NCI-H1105 treated with DMSO at 0.1 percent for 48 hours (cell line): ENCODE data around the gene DCBLD2.

Source experiments
- DNase-seq: peaks from one replicate; lab custom pipeline; 2025; lab: John Stamatoyannopoulos, UW

DCBLD2 gene

GRCh38 chr3:98901392-98902350 lies at the start of gene DCBLD2:
Gene DCBLD2, minus strand, starts transcription at chr3:98901695. Its CDS starts 369 bp downstream, at chr3:98901326.
- DNase-seq: peak; percentile 98

DNA sequence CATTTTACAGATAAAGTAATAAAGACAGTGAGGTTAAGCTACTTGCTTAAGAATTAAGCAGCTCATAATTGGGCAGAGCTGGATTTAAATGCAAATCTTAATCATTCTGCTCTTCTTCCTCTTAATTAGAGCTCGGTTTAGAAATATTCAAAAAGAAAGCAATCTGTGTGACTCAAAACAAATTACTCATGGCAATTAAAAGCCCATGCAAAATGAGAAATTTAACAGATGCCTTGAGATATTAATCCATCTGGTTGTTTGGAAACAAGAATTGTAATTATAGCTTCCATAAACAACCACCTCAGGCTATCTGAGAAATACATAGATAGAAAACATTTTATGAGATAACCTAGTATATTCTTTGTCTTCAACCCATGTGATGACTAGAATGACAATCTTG lies 44.2 kb upstream of the DCBLD2 start:
- no peak for DNase-seq

DNA sequence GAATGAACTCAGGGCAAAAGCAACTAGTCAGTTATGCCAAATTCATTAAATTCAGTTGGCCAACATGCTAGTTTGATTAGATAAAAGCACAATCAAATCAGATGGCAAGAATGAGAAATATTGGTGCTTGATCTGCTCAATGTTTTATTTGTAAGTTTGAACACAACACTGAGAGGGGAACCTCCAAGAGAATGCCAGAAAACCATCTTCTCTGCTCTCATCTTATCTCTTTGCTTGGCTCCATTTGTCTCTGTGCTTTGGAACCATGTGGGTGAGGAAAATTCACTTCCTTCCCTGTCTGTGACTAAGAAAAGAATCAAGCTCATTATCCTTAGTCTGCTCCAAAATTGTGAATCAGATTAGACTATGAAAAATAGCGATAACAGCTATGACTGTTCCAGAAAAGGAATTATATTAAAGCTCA lies 43.6 kb upstream of the DCBLD2 start:
- DNase-seq: no peak

DNA sequence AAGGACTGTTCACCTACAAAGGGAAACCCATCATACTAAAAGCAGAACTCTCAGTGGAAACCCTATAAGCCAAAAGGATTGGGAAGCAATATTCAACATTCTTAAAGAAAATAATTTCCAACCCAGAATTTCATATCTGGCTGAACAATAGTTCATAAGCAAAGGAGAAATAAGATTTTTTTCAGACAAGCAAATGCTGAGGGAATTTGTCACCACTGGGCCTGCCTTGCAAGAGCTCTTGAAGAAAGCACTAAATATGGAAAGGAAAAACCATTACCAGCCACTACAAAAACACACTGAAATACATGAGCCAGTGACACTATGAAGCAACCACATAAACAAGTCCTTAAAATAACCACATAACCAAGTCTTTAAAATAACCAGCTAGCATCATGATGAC lies 28.9 kb upstream of the DCBLD2 start:
- no peak for DNase-seq

DNA sequence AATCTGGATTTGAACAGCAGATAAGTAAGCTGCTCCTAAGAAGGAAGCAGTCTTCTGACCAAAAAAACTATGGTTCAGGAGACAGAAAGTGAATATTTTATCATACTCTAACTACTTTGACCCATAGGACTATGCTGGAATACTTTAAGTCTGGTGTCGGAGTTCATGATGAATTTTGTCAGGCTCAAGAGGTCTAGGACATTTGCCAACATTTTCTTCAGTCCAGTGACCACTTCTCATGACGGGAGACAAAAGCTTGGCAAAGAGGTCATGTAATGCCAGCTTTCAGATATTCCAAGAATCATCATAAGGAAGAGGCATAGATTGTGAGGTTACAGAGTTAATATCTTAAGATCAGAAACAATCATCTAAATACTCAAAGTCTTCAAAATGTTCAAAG lies 20.5 kb upstream of the DCBLD2 start:
- DNase-seq: no peak

GRCh38 chr3:98920166-98920565 lies 18.7 kb upstream of the DCBLD2 start:
- DNase-seq: no peak

- no peak for DNase-seq
Observed at GRCh38 chr3:98918586-98918985, 17.1 kb upstream of the DCBLD2 start.

- no peak for DNase-seq
Observed at GRCh38 chr3:98917608-98918007, 16.1 kb upstream of the DCBLD2 start.

DNA sequence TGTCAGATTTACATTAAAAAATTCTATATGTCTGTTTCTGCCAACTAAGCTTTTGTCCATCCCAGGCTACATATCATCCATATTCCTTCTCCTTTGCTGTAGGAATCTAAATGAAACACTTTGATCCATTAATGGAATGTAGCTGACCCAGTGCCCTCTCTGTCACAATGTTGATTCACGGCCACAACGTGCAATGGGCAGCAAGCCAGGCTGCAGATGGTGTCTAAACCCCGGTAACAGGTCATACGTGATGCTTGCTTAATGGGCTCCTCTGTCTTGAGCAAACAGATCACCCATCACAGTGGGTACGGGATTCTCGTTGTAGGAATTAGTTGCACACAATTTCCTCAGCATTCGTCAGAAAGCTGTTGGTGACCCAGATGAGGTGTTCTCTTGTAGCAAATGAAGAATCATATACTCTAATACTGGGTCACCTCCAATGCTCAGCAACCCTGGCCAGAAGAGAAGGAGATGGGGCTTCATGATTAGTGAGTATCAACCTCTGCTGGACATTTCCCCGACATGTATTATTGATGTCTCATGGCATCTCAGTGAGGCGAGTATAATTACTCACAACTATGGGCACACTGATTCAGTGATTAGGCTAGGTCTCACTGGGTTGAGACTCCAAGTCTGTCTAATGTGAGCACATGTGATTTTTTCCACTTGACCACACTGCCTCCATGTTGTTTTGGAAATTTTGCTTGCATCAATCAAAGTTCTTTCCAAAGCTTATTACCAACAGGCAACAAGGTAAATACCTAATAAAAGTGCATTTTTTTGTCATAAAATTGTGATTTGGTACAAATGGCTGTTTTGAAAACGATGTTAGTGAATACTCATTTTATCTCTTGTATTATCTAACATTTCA lies 12.9 kb upstream of the DCBLD2 start:
- DNase-seq: peak; percentile 19

- DNase-seq: no peak
Observed at GRCh38 chr3:98912448-98912847, 11.0 kb upstream of the DCBLD2 start.

DNA sequence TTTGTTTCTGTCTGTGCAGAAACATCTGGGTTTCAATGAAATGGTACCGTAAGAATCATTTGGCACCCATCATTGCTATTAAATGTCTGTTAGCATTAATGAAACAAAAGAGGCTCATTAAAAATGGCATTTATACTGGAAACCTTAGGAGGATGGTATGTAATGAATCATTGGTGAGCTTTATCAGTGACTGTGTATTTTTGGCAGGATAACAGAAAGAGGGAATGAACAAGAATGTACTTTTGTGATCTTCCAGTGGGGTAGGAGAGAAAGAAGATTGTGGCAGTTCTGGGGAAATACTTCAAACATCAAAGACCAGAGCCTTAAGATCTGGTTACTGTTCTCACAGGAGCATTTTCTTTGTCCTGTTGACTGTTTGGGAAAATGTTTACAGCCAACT lies 4.7 kb upstream of the DCBLD2 start:
- DNase-seq: no peak

- no peak for DNase-seq
Observed at GRCh38 chr3:98903705-98904481, 2.4 kb upstream of the DCBLD2 start.

DNA sequence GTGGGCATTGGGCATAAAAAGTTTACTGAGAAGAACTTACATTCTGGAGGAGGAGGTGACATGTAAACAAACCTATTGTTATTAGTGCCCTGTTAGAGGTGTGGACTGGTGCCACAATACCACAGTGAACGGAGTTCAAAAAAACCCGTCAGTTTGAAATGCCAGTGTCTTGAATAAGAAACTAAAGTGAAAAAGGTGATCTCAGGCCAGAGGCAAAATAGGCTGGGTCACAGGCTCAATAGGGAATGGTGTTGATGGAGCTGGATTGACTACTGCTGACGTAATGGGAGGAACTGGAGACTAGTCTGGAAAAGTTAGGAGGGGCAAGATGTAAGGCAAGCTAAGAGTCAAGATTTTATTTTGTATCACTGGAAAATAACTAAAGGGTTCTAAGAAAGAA lies 1.6 kb upstream of the DCBLD2 start:
- DNase-seq: no peak

GRCh38 chr3:98902351-98902740 lies 851 bp upstream of the DCBLD2 start:
- DNase-seq: peak; percentile 52

DNA sequence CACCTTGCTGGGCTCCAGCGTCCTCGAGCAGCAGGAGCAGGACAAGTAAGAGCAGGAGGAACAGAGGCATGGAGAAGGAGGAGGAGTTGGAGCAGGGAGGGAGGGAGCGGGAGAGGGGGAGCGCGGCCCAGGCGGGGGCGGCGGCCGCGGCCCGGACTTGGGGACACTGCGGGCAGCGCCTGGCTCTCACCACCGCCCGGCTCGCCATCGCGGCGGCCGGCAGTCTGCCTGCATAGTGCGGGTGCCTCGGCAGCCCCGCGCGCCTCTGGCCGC lies 440 bp downstream of the DCBLD2 start:
- peak; percentile 55 for DNase-seq

DNA sequence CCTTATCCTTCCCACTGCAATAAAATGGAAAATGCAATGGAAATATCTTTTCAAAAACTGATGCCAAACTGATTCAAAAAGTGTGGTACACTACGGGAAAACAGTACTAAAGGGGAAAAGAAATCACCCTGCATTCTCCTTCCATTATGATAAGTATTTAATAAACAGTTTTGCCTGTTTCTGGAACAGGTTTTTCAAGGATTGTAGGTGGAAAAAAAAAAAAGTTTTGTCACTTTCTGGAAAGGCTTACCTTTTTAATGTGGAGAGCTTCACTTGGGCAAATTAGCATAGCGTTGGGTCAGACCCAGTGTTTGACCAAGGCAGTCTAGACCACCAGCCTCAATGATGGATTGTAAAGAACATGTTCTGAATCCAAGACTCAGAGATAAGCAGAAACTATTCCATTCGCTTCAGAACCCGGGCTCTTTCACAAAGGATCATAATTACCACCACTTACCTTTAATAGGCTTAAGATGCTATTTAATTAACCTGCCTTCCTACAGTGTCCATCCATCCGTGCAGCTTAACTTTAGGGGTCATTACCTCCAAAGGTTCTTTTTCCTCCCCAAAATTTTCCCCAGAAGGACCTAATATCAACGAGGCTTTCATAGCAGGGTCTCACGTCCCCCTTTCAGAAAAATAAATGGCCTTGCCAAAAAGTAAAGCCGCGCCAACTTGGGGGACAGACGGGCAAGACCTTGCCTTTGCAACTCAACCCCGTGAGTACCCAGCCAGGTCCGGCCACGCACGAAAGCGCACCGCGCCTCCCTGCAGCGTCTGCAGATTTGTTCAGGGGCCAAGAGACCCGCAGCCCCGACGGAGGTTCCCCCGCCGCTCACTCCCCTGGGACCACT lies 1.0 kb downstream of the DCBLD2 start:
- peak; percentile 43 for DNase-seq

DNA sequence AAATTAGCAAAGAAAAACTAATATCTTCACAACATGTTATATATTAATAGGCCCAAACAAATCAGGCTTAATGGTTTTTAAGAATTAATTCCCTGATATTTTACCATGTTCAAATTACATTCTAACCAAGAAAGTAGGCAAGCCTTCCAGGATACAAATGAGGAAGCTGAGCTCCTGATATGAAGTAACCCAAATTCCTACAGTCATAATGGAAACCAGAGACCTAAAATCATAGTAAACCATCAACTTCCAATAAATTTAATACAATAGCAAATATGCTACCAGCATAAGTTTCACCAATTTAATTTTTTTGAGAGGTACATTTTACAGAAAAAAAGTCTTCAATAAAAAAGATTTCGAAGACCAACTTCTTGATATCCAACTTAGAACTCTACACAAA lies 3.8 kb downstream of the DCBLD2 start:
- DNase-seq: no peak

GRCh38 chr3:98894791-98895576 lies 6.5 kb downstream of the DCBLD2 start:
- DNase-seq: no peak

DNA sequence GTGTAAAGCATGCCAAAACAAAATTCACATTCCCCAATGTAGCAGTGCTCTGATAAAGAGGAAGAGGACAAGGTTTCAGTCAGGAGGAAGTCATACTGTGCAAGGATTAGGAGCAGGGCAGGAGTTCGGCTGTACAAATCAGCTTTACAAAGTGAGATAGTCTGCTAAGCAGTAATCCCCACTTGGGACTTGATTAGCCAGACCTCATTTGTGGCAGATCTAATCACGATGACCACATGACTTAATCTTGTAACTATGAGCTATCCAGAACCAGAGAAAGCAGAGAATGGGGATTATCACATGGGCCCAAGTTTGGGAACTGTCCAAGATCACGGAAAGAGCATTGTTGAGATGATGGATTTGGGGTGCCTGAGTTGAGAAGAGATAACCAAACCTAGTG lies 7.8 kb downstream of the DCBLD2 start:
- no peak for DNase-seq

DNA sequence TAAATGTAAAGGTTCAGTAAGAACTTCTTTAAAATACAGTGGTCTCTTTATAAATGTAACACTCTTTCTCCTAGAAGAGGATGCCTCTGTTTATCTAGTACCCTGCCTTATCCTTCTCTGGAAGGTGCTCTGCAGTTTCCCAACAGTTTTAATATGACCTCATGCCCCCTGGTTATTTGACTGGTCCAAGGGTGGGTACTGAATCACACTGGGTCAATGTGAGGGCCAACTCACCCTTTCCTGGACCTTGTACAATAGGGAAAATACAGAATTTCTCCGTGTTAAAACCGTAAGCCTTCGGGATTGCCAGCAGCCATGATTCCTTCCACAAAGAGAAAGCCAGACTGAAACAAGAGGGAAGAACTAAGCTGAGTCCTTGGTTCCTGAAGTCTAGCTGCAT lies 9.2 kb downstream of the DCBLD2 start:
- DNase-seq: no peak
